HG03571 (cell line): Measurements from ENCODE around the gene FUT8.

Experiments
- ATAC-seq: cut with Tn5 transposase; IDR thresholded peaks from one replicate; pipeline ENCODE4 v1.9.1; 2021; ENCODE audit not compliant: unreplicated experiment

Gene FUT8

GRCh38 chr14:65755331-65755730, 342.8 kb downstream of the FUT8 start:
- no peak for ATAC-seq

GRCh38 chr14:65756880-65757279, 344.4 kb downstream of the FUT8 start:
- no peak for ATAC-seq

GRCh38 chr14:65769151-65769550, 356.6 kb downstream of the FUT8 start:
- no peak for ATAC-seq

- ATAC-seq: no peak
Observed at GRCh38 chr14:65770681-65771080, 358.2 kb downstream of the FUT8 start.

GRCh38 chr14:65771271-65771670, 358.7 kb downstream of the FUT8 start:
- no peak for ATAC-seq

- no peak for ATAC-seq
Observed at GRCh38 chr14:65772466-65772865, 359.9 kb downstream of the FUT8 start.

GRCh38 chr14:65772921-65773574, 360.5 kb downstream of the FUT8 start:
- ATAC-seq: no peak

GRCh38 chr14:65774041-65774440, 361.5 kb downstream of the FUT8 start:
- no peak for ATAC-seq

- no peak for ATAC-seq
Observed at GRCh38 chr14:65776193-65776852, 363.8 kb downstream of the FUT8 start.

GRCh38 chr14:65780566-65780965, 368.0 kb downstream of the FUT8 start:
- no peak for ATAC-seq

GRCh38 chr14:65783101-65783500, 370.6 kb downstream of the FUT8 start:
- no peak for ATAC-seq

GRCh38 chr14:65783576-65783975, 371.0 kb downstream of the FUT8 start:
- ATAC-seq: no peak

- no peak for ATAC-seq
Observed at GRCh38 chr14:65784574-65784973, 372.0 kb downstream of the FUT8 start.

- no peak for ATAC-seq
Observed at GRCh38 chr14:65787461-65787860, 374.9 kb downstream of the FUT8 start.

GRCh38 chr14:65788876-65789275, 376.3 kb downstream of the FUT8 start:
- ATAC-seq: no peak

GRCh38 chr14:65789363-65789762, 376.8 kb downstream of the FUT8 start:
- no peak for ATAC-seq

GRCh38 chr14:65790172-65790815, 377.8 kb downstream of the FUT8 start:
- no peak for ATAC-seq

GRCh38 chr14:65791191-65791981, 378.9 kb downstream of the FUT8 start:
- ATAC-seq: no peak

- no peak for ATAC-seq
Observed at GRCh38 chr14:65792208-65792905, 379.8 kb downstream of the FUT8 start.
